Cerebellar cortex (tissue), 1 donor: ENCODE measurements around the gene FXYD4.
"Not testable (repeated sequence)": the region's sequence is repeated elsewhere in the genome, so short reads cannot be mapped to it uniquely, and the experiment has no call there.

ENCODE experiments used
- DNase-seq: peaks from one replicate; pipeline ENCODE4 v3.0.0-alpha.2; 2015; ENCODE audit warnings: low spot score

FXYD4 gene, protein sequence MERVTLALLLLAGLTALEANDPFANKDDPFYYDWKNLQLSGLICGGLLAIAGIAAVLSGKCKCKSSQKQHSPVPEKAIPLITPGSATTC

DNA sequence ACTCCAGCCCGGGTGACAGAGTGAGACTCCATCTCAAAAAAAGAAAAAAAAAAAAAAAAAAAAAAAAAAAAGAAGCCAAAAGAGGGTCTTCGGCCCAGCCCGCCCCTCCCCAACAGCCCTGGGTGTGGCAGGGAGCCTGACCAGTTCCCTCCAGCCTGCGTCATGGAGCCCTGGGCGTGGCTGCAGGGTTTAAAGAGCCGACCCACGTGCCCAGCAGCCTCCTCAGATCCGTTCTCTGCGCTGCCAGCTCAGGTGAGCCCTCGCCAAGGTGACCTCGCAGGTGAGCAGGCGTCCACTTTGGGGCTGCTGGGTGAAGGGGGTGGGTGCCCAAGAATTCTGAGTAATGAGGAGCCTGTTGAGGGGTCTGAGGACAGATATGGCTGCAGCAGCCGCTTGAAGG lies at the start of gene FXYD4:
Gene FXYD4 (plus strand): TSS at position 219 of the 400 bp plus-strand sequence. CDS start 2,111 bp downstream, outside the sequence.
- DNase-seq = no peak

DNA sequence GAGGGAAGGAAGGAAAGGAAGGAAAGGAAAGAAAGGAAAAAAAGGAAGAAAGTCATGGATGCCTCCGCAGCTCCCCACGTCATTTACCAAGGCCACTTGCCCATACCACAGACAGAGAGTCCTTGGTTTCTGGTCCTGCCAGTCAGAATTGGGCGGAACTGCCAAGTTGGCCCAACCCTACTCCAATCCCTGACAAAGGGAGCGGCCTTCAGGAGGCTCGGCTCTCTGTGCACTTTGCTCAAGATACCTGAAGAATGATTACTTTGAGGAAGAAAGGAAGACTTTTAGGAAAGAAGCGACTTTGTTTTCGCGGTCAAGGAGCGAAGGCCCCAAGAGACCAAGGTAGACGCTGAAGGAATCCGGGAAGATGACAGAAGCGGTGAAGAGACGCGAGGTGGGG lies 49.1 kb upstream of the FXYD4 start:
- DNase-seq = peak; percentile 38

DNA sequence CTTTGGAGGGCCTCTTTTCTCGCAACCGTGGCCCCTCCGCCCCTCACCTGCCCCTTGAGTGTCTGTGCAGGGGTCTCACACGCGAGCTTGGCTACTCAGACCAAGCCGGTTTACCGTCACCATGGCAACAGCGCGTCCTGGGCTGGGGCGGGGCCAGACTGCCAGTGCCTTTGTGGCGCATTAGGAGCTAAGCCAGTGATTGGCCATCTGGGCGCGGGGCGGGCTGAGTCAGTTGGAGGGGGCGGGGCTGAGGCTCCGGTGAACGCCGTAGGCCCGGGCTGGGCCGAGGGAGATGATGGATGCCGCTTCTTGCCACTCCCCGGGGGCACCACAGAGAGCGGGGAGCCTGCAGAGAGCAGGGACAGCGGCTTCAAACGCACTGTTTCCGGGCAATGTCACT lies 48.7 kb upstream of the FXYD4 start:
- DNase-seq = peak; percentile 88

DNA sequence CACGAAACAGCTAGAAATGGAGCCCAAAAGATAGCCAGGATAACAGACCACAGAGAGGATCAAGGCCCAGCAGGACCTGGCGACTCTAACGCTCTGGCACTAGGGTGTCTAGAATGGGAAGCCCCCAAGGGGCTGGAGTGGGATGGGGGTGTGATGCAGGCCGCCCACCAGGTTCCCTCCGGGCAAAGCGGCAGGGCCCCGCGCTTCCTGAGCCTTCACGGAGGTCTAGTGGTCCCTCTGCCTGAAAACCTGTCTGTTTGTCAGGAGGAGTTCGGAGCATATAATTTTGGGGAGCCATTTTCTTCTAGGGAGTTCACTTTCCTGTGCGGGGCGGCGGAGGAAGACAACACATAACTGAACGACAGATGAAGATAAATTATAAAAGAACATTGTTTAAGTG lies 48.2 kb upstream of the FXYD4 start:
- no peak for DNase-seq

DNA sequence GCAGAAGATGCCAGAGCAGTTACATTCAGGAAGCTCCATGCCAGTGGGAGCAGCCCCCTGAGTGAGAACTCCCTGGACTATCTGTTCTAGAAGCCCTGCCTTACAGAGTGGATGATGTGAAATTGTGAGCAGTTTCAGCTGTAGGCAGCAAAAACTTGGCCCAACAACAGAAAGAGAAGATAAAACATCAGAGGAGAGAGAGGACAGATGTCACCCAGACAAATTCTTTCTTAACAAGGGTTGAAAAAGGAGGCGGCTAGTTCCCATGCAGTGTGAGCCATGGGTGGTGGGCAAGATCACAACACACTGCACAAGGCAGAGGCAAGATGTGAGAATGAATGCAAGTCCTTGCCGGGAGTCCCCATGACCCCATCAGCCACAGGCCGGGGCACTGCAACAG lies 46.6 kb upstream of the FXYD4 start:
- DNase-seq = no peak

DNA sequence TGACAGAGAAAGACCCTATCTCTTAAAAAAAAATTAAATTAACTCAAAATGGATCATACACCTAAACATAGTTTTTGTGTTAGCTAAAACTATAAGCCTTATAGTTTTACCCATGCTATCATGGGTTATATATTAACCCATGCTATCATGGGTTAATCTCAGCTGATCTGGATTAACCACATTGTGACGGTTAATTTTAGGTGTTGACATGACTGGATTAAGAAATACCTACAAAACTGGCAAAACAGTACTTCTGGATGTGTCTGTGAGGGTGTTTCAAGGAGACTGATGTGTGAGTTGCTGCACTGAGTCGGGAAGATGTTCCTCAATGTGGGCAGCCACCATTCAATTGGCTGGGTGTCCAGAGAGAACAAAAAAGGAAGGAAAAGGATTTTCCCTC lies 44.3 kb upstream of the FXYD4 start:
- no peak for DNase-seq

DNA sequence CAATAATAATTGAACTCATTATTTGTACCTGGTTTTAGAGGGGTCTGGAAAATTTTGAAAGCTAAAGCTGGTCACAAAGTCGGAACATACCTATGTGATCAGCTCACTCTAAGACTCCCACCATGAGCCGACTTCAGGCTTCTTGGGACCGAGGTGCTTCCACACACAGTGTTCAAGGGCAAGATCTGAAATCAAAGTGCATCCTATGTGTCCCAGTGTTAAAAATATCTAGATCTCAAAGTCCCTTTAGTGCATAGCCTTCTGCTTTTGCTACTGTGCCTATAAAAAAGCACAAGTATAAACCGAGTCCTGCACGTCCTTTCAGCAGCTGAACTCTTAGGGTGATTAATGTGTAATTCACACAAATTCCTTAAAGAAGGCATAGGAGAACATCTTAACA lies 43.5 kb upstream of the FXYD4 start:
- DNase-seq = no peak

DNA sequence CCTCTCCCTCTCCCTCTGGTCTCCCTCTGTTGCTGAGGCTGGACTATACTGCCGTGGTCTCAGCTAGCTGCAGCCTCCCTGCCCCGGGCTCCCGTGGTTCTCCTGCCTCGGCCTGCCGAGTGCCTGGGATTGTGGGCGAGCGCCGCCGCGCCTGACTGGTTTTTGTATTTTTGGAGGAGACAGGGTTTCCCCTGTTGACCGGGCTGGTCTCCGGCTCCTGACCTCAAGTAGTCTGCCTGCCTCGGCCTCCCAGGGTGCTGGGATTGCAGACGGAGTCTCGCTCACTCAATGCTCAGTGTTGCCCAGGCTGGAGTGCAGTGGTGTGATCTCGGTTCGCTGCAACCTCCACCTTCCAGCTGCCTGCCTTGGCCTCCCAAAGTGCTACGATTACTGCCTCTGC lies 42.6 kb upstream of the FXYD4 start:
- DNase-seq = not testable (repeated sequence)

DNA sequence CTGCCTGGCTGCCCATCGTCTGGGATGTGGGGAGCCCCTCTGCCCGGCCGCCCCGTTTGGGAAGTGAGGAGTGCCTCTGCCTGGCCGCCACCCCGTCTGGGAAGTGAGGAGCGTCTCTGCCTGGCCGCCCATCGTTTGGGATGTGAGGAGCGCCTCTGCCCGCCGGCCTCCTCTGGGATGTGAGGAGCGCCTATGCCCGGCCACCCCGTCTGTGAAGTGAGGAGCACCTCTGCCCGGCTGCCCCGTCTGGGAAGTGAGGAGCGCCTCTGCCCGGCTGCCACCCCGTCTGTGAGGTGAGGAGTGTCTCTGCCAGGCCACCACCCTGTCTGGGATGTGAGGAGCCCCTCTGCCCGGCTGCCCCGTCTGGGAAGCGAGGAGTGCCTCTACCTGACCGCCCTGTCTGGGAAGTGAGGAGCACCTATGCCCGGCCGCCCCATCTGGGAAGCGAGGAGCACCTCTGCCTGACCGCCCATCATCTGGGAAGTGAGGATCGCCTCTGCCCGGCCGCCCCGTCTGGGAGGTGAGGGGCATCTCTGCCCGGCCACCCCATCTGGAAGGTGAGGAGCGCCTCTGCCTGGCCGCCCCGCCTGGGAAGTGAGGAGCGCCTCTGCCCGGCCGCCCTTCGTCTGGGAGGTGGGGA lies 42.1 kb upstream of the FXYD4 start:
- not testable (repeated sequence) for DNase-seq

DNA sequence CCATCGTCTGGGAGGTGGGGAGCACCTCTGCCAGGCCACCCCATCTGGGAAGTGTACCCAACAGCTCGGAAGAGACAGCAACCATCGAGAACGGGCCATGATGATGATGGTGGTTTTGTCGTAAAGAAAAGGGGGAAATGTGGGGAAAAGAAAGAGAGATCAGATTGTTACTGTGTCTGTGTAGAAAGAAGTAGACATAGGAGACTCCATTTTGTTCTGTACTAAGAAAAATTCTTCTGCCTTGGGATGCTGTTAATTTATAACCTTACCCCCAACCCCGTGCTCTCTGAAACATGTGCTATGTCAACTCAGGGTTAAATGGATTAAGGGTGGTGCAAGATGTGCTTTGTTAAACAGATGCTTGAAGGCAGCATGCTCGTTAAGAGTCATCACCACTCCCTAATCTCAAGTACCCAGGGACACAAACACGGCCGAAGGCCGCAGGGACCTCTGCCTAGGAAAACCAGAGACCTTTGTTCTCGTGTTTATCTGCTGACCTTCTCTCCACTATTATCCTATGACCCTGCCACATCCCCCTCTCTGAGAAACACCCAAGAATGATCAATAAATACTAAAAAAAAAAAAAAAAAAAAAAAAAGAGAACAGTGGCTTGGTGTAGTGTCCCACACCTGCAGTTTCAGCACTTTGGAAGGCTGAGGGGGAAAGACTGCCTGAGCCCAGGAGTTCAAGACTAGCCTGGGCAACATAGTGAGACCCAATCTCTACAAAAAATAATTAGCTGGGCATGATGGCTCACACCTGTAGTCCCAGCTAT lies 41.2 kb upstream of the FXYD4 start:
- not testable (repeated sequence) for DNase-seq

DNA sequence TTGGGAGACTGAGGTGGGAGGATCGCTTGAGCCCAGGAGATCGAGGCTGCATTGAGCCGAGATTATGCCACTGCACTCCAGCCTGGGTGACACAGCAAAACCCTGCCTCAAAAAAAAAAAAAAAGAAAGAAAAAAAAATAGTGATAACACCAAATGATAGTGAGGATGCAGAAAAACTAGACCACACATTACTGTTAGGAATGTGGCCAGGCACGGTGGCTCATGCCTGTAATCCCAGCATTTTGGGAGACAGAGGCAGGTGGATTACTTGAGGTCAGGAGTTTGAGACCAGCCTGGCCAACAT lies 40.7 kb upstream of the FXYD4 start:
- not testable (repeated sequence) for DNase-seq

DNA sequence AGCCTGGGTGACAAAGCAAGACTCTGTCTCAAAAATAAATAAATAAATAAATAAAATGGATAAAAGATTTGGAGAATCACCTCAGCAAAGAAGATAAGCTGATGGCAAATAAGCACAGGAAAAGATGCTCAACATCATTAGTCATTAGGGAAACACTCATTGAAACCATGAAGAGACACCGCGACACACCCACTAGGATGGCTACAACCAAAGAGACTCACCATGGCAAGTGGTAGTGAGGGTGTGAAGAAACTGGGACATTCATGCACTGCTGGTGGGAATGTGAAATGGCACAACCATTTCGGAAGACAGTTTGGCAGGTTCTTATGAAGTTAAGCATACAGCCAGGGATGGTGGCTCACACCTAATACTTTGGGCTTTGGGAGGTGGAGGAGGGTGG lies 37.8 kb upstream of the FXYD4 start:
- DNase-seq = no peak

DNA sequence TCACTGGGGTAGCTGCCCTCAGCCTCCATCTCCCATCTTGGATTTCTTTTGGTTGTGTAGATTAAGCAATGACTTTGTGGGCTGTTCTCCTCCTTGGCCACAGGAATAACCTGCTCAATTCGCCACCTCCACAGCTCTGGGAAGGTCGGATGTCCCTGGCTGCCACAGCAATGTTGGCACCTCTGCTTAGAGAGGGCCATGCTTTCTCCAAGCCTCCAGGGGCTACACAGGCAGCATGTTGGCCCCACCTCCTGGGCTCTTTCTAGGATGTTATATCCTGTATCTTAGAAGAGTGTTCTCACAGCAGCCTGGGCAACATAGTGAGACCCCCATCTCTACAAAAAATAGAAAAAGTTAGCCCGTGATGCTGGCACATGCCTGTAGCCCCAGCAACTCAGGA lies 35.4 kb upstream of the FXYD4 start:
- DNase-seq = no peak

DNA sequence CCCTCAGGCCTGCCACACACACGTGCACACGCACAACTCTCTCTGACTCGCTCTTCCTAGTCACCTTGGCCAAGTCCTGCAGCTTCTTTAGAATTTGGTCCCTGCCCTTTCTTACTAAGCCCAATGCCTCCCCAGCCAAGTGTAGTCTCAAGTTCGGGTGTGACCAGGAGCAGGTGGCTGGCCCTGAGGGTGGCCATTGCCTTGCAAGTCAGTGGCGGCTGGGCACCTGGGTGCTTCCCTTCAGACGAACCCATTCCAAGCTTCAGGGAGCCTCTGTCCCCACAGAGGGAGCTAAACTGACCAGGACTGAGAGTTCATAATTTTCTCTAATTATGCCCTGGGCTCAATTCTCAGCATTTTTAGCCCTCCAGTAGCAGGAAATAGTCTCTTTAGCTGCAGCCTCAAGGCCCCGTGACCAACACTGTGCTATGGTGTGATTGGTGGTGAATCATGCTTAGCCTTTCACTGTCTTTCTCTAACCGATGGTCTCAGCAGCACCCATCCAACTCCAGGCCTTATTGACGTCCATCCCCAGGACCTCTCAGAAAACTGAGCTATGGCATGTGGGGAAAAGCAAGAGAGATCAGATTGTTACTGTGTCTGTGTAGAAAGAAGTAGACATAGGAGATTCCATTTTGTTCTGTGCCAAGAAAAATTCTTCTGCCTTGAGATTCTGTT lies 34.7 kb upstream of the FXYD4 start:
- no peak for DNase-seq

DNA sequence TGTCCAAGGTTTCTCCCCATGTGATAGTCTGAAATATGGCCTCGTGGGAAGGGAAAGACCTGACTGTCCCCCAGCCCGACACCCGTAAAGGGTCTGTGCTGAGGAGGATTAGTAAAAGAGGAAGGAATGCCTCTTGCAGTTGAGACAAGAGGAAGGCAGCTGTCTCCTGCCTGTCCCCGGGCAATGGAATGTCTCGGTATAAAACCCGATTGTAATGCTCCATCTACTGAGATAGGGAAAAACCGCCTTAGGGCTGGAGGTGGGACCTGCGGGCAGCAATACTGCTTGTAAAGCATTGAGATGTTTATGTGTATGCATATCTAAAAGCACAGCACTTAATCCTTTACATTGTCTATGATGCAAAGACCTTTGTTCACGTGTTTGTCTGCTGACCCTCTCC lies 33.9 kb upstream of the FXYD4 start:
- not testable (repeated sequence) for DNase-seq

DNA sequence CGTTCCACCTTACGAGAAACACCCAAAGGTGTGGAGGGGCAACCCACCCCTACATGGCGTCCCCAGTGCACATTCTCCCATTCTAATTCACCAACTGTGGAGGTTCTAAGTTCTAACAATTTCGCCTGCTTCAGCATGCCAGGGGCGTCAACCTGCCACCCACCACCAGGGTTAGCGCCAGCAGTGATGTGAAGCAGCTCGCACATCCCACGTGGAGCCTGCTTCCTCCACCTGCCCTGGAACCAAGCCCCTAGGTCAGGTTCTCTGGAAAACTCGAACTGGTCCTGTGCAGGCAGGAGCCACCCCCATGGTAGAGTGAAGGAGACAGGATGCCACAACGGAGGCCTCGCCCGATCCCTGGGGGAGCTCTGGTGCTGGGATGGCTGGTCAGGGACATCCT lies 33.3 kb upstream of the FXYD4 start:
- DNase-seq = no peak

DNA sequence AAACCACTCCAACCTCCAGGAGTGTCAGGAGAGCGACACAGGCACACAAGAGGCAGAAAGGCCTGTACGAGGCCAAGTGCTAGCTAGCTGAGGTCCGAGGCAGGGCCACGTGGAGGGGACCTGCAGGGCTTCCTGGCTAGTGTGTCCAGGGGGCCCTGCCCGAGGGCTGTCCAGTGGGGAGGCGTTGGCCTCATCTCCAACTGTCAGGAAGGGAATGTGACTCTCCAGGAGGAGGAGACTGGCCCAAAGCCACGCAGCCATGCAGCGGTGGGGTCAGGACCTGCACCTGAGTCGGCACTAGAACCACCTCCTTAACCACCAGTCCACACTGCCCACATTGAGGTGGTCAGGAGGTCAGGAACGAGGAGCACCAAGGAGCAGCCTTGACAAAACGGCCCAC lies 32.3 kb upstream of the FXYD4 start:
- DNase-seq = no peak

DNA sequence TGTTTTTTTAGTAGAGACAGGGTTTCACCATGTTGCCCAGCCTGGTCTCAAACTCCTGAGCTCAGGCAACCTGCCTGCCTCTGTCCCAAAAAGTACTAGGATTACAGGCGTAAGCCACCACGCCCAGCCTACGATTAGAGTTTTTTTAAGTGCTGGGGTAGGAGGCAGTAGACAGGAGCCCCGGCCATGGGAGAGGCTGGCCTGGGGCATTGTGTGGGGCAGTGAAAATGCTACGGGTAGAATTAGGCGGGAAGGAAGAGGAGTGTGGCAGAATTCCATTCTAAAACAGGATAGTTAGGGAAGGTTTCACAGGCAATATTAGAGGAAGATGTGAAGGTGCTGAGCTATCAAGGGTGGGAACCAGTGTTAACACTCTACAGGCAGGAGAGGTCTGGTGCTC lies 31.3 kb upstream of the FXYD4 start:
- no peak for DNase-seq

DNA sequence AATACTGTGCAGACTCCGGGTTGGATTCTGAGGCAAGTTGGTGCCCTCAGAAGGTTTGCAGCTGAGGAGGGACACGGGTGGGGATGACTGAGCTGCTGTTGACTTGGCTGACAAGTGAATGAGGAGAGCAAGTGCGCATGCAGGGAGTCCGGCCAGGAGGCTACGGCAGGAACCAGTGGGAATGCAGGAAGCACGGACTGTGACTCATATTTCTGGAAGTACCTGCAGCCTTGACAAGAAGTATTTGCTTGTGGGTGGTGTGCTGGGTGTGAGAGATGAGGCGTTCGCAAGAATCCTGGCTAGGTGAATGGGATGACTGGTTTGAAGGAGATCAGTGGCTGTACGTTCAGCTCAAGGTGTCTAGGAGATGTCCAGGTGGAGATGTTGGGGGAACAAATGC lies 30.8 kb upstream of the FXYD4 start:
- DNase-seq = no peak

DNA sequence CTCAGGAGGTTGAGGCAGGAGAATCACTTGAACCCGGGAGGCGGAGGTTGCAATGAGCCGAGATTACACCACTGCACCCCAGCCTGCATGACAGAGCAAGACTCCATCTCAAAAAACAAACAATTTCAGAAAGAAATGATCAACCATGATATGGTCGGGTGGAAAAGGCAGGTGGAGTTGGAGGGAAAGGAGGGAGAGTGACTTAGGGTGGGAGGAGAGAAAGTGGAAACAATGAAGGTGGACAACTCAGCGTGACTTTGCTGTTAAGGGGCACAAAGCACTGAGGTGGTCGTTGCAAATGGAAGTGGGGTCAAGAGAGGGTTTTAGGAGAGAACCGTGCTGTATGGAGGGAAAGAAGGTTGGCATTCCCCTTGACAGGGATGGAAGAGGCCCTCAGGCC lies 30.0 kb upstream of the FXYD4 start:
- no peak for DNase-seq

DNA sequence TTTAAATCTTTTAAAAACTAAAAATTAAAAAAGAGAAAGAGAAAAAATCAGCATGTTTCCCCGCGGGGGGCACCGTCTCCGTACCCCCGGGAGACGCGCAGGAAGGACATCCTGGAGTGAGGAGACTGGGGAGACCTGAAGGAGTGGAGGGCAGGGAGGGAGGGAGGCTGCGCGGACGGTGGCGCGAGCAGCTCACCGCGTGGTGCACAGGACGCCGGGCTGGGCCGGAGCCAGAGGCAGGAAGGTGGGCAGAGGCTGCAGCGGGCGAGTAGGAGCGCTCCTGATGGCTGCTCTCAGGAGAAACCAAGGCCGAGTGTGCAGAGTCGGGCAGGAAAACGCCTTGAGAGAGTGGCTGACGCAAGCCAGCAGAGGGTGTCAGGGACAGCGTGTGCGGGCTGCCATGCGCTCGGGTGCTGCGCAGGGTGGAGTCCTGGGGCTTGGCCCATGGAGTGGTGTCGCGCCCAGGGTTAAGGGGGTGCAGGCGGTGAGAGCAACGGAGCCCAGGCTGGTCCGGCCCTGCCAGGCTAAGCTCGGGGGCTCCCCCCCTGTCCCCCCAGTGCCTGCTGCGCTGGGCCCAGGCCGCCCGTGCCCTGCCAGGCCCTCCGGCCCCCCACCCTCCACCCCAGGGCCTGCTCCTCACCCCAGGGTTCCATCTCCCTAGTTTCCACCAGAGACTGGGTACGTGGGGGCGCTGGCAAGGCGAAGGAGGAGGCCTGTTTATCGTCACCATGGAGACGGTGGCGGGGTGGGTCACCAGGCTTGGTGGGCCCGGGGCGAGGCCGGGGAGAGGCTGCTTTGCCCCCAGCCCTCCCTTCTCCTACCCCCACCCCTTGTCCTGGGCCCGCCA lies 28.9 kb upstream of the FXYD4 start:
- DNase-seq = no peak

DNA sequence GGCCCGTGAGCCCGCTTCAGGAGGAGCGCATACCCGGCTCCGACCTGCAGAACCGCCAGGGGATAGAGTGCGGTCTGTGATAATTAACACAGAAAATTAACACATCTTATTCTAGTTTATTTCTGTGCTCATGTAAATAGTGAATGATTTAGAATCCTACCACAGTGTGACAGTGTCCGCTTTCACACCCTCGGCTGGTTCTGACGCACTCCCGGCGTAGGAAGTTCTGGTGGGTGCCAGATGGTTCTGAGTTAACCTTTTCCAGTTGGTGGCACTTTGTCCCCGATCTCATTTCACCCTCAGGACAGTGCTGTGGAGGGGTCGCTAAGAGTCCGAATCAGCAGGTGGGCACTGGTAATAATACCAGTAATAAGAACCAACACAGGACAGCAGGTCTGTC lies 28.3 kb upstream of the FXYD4 start:
- DNase-seq = no peak
